Liver (tissue), 9 donors: ENCODE data around the gene DMD. TPM values are rescaled to one million over a fixed set of nuclear protein-coding genes. Genes with fewer than 3 reads are reported as not detected.
"Not testable (repeated sequence)": the region's sequence is repeated elsewhere in the genome, so short reads cannot be mapped to it uniquely, and the experiment has no call there.

ENCODE experiments used
- DNase-seq: peaks from one replicate; pipeline ENCODE4 v3.0.0-alpha.2; 2017; ENCODE audit warnings: low spot score
- H3K27ac ChIP-seq, 2 donors: one replicate each; pipeline ENCODE4 v1.7.0; 2013; ENCODE audit warnings: inconsistent platforms in 2 of 2, low read length in 2 of 2, control low read depth in 1 of 2, low read depth in 1 of 2, mild to moderate bottlenecking in 1 of 2
- H3K27me3 ChIP-seq, 4 donors: one replicate each; pipeline versions ENCODE4 v1.6.1 to v1.7.0; 2013; ENCODE audit warnings: low read length in 3 of 4, inconsistent platforms in 1 of 4, mild to moderate bottlenecking in 1 of 4, moderate library complexity in 1 of 4; ENCODE audit not compliant: control insufficient read depth in 4 of 4, insufficient read depth in 4 of 4
- H3K36me3 ChIP-seq, 4 donors: one replicate each; pipeline versions ENCODE4 v1.6.1 to v1.7.0; 2013; ENCODE audit warnings: low read length in 3 of 4, mild to moderate bottlenecking in 3 of 4, low read depth in 1 of 4, moderate library complexity in 1 of 4; ENCODE audit not compliant: control insufficient read depth in 4 of 4, insufficient read depth in 3 of 4
- H3K4me1 ChIP-seq, 4 donors: one replicate each; pipeline versions ENCODE4 v1.6.1 to v1.7.0; 2013; ENCODE audit warnings: low read length in 3 of 4, mild to moderate bottlenecking in 3 of 4, moderate library complexity in 1 of 4; ENCODE audit not compliant: control insufficient read depth in 4 of 4, insufficient read depth in 4 of 4
- H3K4me3 ChIP-seq, 3 donors: one replicate each; pipeline versions ENCODE4 v1.6.1 to v1.7.0; 2013; ENCODE audit warnings: low read length in 3 of 3, control low read depth in 1 of 3, low read depth in 1 of 3, mild to moderate bottlenecking in 1 of 3
- H3K9ac ChIP-seq, 2 donors: one replicate each; pipeline ENCODE4 v1.7.0; 2013; ENCODE audit warnings: low read length in 2 of 2, mild to moderate bottlenecking in 2 of 2, moderate library complexity in 2 of 2, control low read depth in 1 of 2, low read depth in 1 of 2
- H3K9me3 ChIP-seq, 4 donors: one replicate each; pipeline versions ENCODE4 v1.6.1 to v1.7.0; 2013; ENCODE audit warnings: low read length in 3 of 4; ENCODE audit not compliant: control insufficient read depth in 4 of 4
- ATF3 ChIP-seq: IDR thresholded peaks from 2 replicates; pipeline ENCODE4 v1.6.1; 2016; ENCODE audit warnings: antibody characterized with exemption
- CTCF ChIP-seq: fragments of 150-350 bp; IDR thresholded peaks from 2 replicates; pipeline ENCODE4 v1.5.1; 2017; ENCODE audit warnings: improper control_type of control experiment, low read depth, low read length; ENCODE audit not compliant: missing input control
- EGR1 ChIP-seq, 2 donors: IDR thresholded peaks; 2 replicates each; pipeline ENCODE4 v1.6.1; 2016 to 2018; ENCODE audit warnings: antibody characterized with exemption in 2 of 2, low read depth in 2 of 2
- FOXA1 ChIP-seq: IDR thresholded peaks from 2 replicates; pipeline ENCODE4 v1.6.1; 2016; ENCODE audit warnings: antibody characterized with exemption
- FOXA2 ChIP-seq: IDR thresholded peaks from 2 replicates; pipeline ENCODE4 v1.6.1; 2016; ENCODE audit warnings: antibody characterized with exemption
- GABPA ChIP-seq, 2 donors: IDR thresholded peaks in 1 of 2; conservative IDR thresholded peaks in 1 of 2; 2 replicates each; pipeline ENCODE4 v1.6.1; 2016; ENCODE audit warnings: antibody characterized with exemption in 2 of 2, mild to moderate bottlenecking in 1 of 2, moderate library complexity in 1 of 2
- HNF4A ChIP-seq, 2 donors: conservative IDR thresholded peaks; 2 replicates each; pipeline ENCODE4 v1.6.1; 2016; ENCODE audit warnings: antibody characterized with exemption in 2 of 2, mild to moderate bottlenecking in 2 of 2
- HNF4G ChIP-seq: IDR thresholded peaks from 2 replicates; pipeline ENCODE4 v1.6.1; 2016; ENCODE audit warnings: antibody characterized with exemption
- JUND ChIP-seq, 2 donors: IDR thresholded peaks; 2 replicates each; pipeline ENCODE4 v1.6.1; 2016; ENCODE audit warnings: antibody characterized with exemption in 2 of 2
- MAX ChIP-seq: IDR thresholded peaks from 2 replicates; pipeline ENCODE4 v1.6.1; 2016; ENCODE audit warnings: antibody characterized with exemption
- NR2F2 ChIP-seq: IDR thresholded peaks from 2 replicates; pipeline ENCODE4 v1.6.1; 2016; ENCODE audit warnings: antibody characterized with exemption
- RAD21 ChIP-seq, 2 donors: IDR thresholded peaks; 2 replicates each; pipeline ENCODE4 v1.6.1; 2016; ENCODE audit warnings: antibody characterized with exemption in 2 of 2, mild to moderate bottlenecking in 2 of 2
- REST ChIP-seq: IDR thresholded peaks from 2 replicates; pipeline ENCODE4 v1.6.1; 2016; ENCODE audit warnings: antibody characterized with exemption, mild to moderate bottlenecking
- RXRA ChIP-seq, 2 donors: IDR thresholded peaks; 2 replicates each; pipeline ENCODE4 v1.6.1; 2017 to 2018; ENCODE audit warnings: antibody characterized with exemption in 2 of 2, mild to moderate bottlenecking in 1 of 2
- SP1 ChIP-seq: IDR thresholded peaks from 2 replicates; pipeline ENCODE4 v1.6.1; 2018; ENCODE audit warnings: antibody characterized with exemption, mild to moderate bottlenecking
- TAF1 ChIP-seq: conservative IDR thresholded peaks from 2 replicates; pipeline ENCODE4 v1.6.1; 2016; ENCODE audit warnings: antibody characterized with exemption, mild to moderate bottlenecking
- YY1 ChIP-seq: IDR thresholded peaks from 2 replicates; pipeline ENCODE4 v1.6.1; 2016; ENCODE audit warnings: antibody characterized with exemption, mild to moderate bottlenecking
- ZBTB33 ChIP-seq: IDR thresholded peaks from 2 replicates; pipeline ENCODE4 v1.6.1; 2016; ENCODE audit warnings: antibody characterized with exemption
- WGBS: extraction: QIAGEN DNeasy Blood & Tissue Kit; methylation state at CpG from one replicate; pipeline ENCODE4 v1.1.7; 2013; 5-methylcytosine and 5-hydroxymethylcytosine counted together
- polyA plus RNA-seq, 2 donors: library from polyadenylated mRNA; stranded (reverse) in 1 of 2; unstranded in 1 of 2; fragments of 200-250 nt in 1 of 2; fragments of >200 nt in 1 of 2; fragmentation: Nextera tagmentation in 1 of 2; extraction: Ambion mirVana in 1 of 2; gene quantifications; one replicate each; pipeline versions ENCODE4 v1.2.1 to v1.2.3, GENCODE V29; 2013 to 2015
- total RNA-seq, 2 donors: library from RNA; depleted of rRNA; stranded (reverse); fragments of >200 nt; gene quantifications; one replicate each; pipeline ENCODE4 v1.2.3, GENCODE V29; 2014
- donor health status: healthy.
- donor health status: healthy.
- donor health status: healthy.
- donor health status: healthy.
- donor health status: healthy.

The DMD gene
- total and polyA plus RNA-seq, 4 donors = 14.6 to 61.9 (median 23.9) TPM

- DNase-seq = no peak
- no peak overlapping the region for H3K4me3 ChIP-seq
- no peaks in the 10 kb centered on the region for H3K36me3 ChIP-seq
- H3K27ac ChIP-seq = no peak overlapping the region
- H3K27me3 ChIP-seq = peaks cover 0 to 3% (median 0%) of the 10 kb centered on the region in 4 donors
- TF ChIP-seq CTCF (no peak), EGR1 (IDR thresholded peaks at IDR 0.05; ENCODE audit: low read depth in 2 of 2) (no peak), RAD21 (IDR thresholded peaks at IDR 0.05) (no peak), GABPA (IDR thresholded peaks at IDR 0.05 in 1 of 2, conservative IDR thresholded peaks at IDR 0.05 in 1 of 2) (no peak), YY1 (no peak), FOXA1 (no peak), NR2F2 (no peak), FOXA2 (no peak), REST (no peak), TAF1 (no peak), RXRA (IDR thresholded peaks at IDR 0.05) (no peak), SP1 (no peak), MAX (no peak), HNF4A (conservative IDR thresholded peaks at IDR 0.05) (no peak), JUND (IDR thresholded peaks at IDR 0.05) (no peak), ATF3 (no peak), ZBTB33 (no peak), HNF4G (no peak)
- H3K9ac ChIP-seq = no peak overlapping the region
- no peaks in the 10 kb centered on the region for H3K4me1 ChIP-seq
- H3K9me3 ChIP-seq = peaks cover 0 to 2% (median 0%) of the 10 kb centered on the region in 4 donors
- whole genome bisulfite sequencing = 93% methylated on average over 2 of the region's 2 CpGs
Observed at GRCh38 chrX:31588355-31588754, 1623.0 kb downstream of the DMD start.

GRCh38 chrX:31583892-31584291 is 1627.5 kb downstream of the DMD start:
- not testable (repeated sequence) for H3K27me3 ChIP-seq, H3K9ac ChIP-seq, H3K4me1 ChIP-seq, H3K4me3 ChIP-seq, H3K9me3 ChIP-seq, H3K27ac ChIP-seq, H3K36me3 ChIP-seq, DNase-seq
- 62% methylated on average over 3 of the region's 3 CpGs for WGBS
